Suppressor macrophage treated with lipopolysaccharide for 4 hours (primary cell): ENCODE data around the gene PPP6R2.

Source experiments
- DNase-seq: peaks from one replicate; pipeline ENCODE4 v3.0.0-alpha.2; 2020

Gene PPP6R2

DNA sequence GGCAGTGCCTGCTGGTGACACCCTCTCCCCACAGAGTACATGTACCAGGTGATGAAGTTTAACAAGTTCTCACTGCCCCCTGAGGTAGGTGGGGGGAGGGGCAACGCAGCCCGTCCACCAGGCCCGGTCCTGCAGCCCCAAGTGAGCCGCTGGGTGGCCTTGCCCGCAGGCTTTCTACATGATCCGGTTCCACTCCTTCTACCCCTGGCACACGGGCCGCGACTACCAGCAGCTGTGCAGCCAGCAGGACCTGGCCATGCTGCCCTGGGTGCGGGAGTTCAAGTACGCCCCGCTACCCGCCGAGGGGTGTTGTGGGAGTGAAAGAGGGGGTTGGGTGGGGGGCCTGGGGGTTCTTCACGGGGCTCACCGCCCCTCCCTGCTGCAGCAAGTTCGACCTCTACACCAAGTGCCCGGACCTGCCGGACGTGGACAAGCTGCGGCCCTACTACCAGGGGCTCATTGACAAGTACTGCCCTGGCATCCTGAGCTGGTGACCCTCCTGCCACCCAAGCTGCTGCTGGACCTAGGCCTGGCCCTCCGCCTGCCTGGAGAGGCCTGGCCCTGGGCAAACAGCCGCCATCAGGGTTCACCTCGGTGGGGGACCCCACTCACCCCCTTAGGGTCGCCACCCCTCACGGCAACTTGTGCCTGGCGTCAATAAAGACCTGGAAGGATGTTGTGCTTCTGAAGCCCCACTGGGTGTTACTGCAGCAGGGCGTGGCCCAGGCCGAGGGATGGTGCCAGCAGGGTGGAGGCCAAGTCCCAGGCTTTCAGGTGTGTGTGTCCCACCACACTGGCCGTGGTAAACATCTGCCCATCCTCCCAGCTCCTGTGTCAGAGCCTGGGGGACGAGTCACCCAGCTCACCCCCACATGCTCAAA, 146.5 kb downstream of the PPP6R2 start:
- no peak for DNase-seq

DNA sequence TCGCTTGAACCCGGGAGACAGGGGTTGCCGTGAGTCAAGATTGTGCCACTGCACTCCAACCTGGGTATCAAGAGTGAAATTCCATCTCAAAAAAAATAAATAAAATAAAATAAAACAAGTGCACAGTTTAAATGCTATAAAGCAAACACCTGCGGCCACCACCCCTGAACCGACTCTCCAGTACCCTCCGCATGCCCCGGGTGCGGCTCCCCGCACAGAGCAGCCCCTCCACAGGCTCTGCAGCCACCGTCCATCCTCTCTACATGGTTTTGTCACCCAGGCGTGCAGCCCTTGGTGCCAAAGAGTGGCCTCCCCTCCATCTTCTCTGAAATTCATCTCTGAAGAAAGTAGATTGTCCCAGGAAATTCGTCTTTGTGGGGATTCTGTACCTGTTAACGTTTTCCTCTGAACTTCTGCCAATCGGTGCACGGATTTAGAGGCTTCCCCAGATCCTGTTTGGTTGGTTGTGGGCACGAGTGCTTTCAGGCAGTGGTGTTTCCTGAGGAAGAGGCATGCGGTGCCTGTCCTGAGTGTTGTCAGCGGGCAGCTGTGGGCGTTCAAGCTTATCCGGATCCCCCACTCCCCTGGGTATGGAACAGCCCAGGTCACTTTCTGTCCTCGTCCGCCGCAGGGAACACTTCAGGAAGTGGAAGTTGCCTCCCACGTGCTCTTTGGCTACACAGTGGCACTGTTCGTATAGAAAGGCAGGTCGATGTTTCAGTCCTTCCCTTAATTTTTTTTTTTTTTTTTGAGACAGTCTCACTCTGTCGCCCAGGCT, 147.6 kb downstream of the PPP6R2 start:
- peak; percentile 52 for DNase-seq
